Sigmoid colon (tissue), 7 donors: ENCODE results near the gene SPART. TPM values are rescaled to one million over a fixed set of nuclear protein-coding genes. Genes with fewer than 3 reads are reported as not detected.

Experiments
- DNase-seq: peaks from one replicate; pipeline ENCODE4 v3.0.0-alpha.2; 2019
- H3K27ac ChIP-seq, 4 donors: fragments of 200-600 bp; sonication (generic); one replicate each; pipeline ENCODE4 v1.5.1; 2016 to 2019; ENCODE audit warnings: mild to moderate bottlenecking in 1 of 4
- H3K27me3 ChIP-seq, 3 donors: fragments of 200-600 bp; sonication (generic); one replicate each; pipeline ENCODE4 v1.5.1; 2019; ENCODE audit warnings: mild to moderate bottlenecking in 1 of 3
- H3K36me3 ChIP-seq, 4 donors: fragments of 200-600 bp; sonication (generic); one replicate each; pipeline ENCODE4 v1.5.1; 2016 to 2019
- H3K4me1 ChIP-seq, 4 donors: fragments of 200-600 bp; sonication (generic); one replicate each; pipeline ENCODE4 v1.5.1; 2017 to 2019
- H3K4me3 ChIP-seq, 4 donors: fragments of 200-600 bp; sonication (generic); one replicate each; pipeline ENCODE4 v1.5.1; 2017 to 2019; ENCODE audit warnings: mild to moderate bottlenecking in 2 of 4, moderate library complexity in 1 of 4
- H3K9me3 ChIP-seq, 4 donors: fragments of 200-600 bp in 3 of 4; sonication (generic) in 3 of 4; one replicate each; pipeline versions ENCODE4 v1.5.1 to v1.6.1; 2013 to 2019
- CTCF ChIP-seq, 4 experiments: fragments of 450-650 bp in 3 of 4; fragments of 200-600 bp in 1 of 4; IDR thresholded peaks; one replicate each; pipeline ENCODE4 v1.5.1; 2016 to 2019; ENCODE audit warnings: antibody characterized with exemption in 4 of 4, mild to moderate bottlenecking in 3 of 4, moderate library complexity in 2 of 4
- EP300 ChIP-seq, 4 donors: sonication (generic); formaldehyde crosslinking; IDR thresholded peaks; one replicate each; pipeline ENCODE4 v1.6.1; 2017; ENCODE audit warnings: antibody characterized with exemption in 4 of 4
- POLR2A ChIP-seq, 2 donors: fragments of 450-650 bp; IDR thresholded peaks; one replicate each; pipeline ENCODE4 v1.6.1; 2016; ENCODE audit warnings: antibody characterized with exemption in 2 of 2, mild to moderate bottlenecking in 2 of 2, moderate library complexity in 2 of 2
- POLR2AphosphoS5 ChIP-seq, 4 donors: sonication (generic); formaldehyde crosslinking; IDR thresholded peaks; one replicate each; pipeline ENCODE4 v1.6.1; 2017; ENCODE audit warnings: antibody characterized with exemption in 4 of 4
- WGBS, 2 donors: extraction: QIAGEN DNeasy Blood & Tissue Kit; methylation state at CpG; one replicate each; pipeline ENCODE4 v1.1.7; 2013; 5-methylcytosine and 5-hydroxymethylcytosine counted together
- intact Hi-C: fragments of 100-400 bp; cut with DNase I; formaldehyde crosslinking; loops from one replicate; pipeline ENCODE4 v1.15.1; 2023
- polyA plus RNA-seq, 3 donors: library from polyadenylated mRNA; stranded (reverse); fragments of 200-250 nt; gene quantifications; one replicate each; pipeline ENCODE4 v1.2.3, GENCODE V29; 2013
- total RNA-seq, 4 donors: library from RNA; depleted of rRNA; stranded (reverse); fragments of >200 nt; gene quantifications; one replicate each; pipeline ENCODE4 v1.1.0, GENCODE V29; 2016
- donor health status: healthy with polysubstance abuse.
- donor health status: Bipolar disorder and iron deficiency.
- donor health status: healthy.

Gene SPART
- total RNA-seq (10 to 100 TPM; 83.2 to 99.9 (median 90.9) TPM), polyA plus RNA-seq (10 to 100 TPM in 2 of 3 donors, 1 to 10 TPM in 1; 4.6 to 13.8 (median 10.1) TPM)

- Histone ChIP-seq H3K9me3 (no peaks in the 10 kb centered on the region), H3K27ac (peak within 1 kb of the TSS; percentile 93 to 100 (median 99)), H3K4me3 (peak within 1 kb of the TSS; percentile 70 to 92 (median 86)), H3K36me3 (no peaks in the 10 kb centered on the region), H3K4me1 (peaks cover 0 to 44% (median 32%) of the 10 kb centered on the region in 4 donors), H3K27me3 (no peaks in the 10 kb centered on the region)
- intact Hi-C loops, result loop anchor here (2.0 to 5.0 kb wide), 5 partner anchors 51 to 471 kb away; partner anchors contain the start of gene RFXAP
- TF ChIP-seq POLR2AphosphoS5 (IDR thresholded peaks at IDR 0.05) (peak; percentile 65 to 91 (median 79)), CTCF (IDR thresholded peaks at IDR 0.05) (peak; percentile 92 to 95 (median 94)), POLR2A (IDR thresholded peaks at IDR 0.05) (peak in 1 of 2 donors; percentile 22), EP300 (IDR thresholded peaks at IDR 0.05) (no peak)
- WGBS, 2 donors, result 0 to 1% methylated on average over 86 of the region's 86 CpGs
- DNase-seq, result peak; percentile 97
Observed at GRCh38 chr13:36346222-36347083, at the start of gene SPART. TSS of gene SPART (minus strand) at chr13:36346394. CDS start at chr13:36335830, 10,564 bp downstream.

GRCh38 chr13:36395280-36395679 is 49.1 kb upstream of the SPART start:
- DNase-seq, result no peak
- H3K27me3 ChIP-seq, result no peaks in the 10 kb centered on the region
- WGBS, 2 donors, result 12 to 17% methylated on average over 2 of the region's 2 CpGs
- H3K36me3 ChIP-seq, result no peaks in the 10 kb centered on the region
- TF ChIP-seq CTCF (IDR thresholded peaks at IDR 0.05), result peak in 2 of 4 experiments; percentile 24 to 47
- TF ChIP-seq EP300 (IDR thresholded peaks at IDR 0.05), result no peak
- no peak for TF ChIP-seq POLR2AphosphoS5 (IDR thresholded peaks at IDR 0.05)
- TF ChIP-seq POLR2A (IDR thresholded peaks at IDR 0.05), result no peak
- H3K27ac ChIP-seq, result no peak overlapping the region
- H3K9me3 ChIP-seq, result no peaks in the 10 kb centered on the region
- H3K4me3 ChIP-seq, result no peak overlapping the region
- intact Hi-C loops, result loop anchor here (5.0 kb wide), 3 partner anchors 48 to 418 kb away; partner anchors contain the start of gene SPART
- H3K4me1 ChIP-seq, result no peaks in the 10 kb centered on the region

GRCh38 chr13:36385489-36385888 is 39.3 kb upstream of the SPART start:
- no peak for DNase-seq
- WGBS, 2 donors, result 67 to 84% methylated on average over 1 of the region's 1 CpG
- H3K36me3 ChIP-seq, result no peaks in the 10 kb centered on the region
- H3K4me3 ChIP-seq, result no peak overlapping the region
- TF ChIP-seq EP300 (IDR thresholded peaks at IDR 0.05) (no peak), POLR2A (IDR thresholded peaks at IDR 0.05) (no peak), CTCF (IDR thresholded peaks at IDR 0.05) (no peak)
- intact Hi-C loops, result no loop called here
- H3K4me1 ChIP-seq, result no peaks in the 10 kb centered on the region
- no peak overlapping the region for H3K27ac ChIP-seq
- no peaks in the 10 kb centered on the region for H3K27me3 ChIP-seq
- H3K9me3 ChIP-seq, result no peaks in the 10 kb centered on the region

- intact Hi-C loops, result no loop called here
- H3K27me3 ChIP-seq, result no peaks in the 10 kb centered on the region
- whole genome bisulfite sequencing, 2 donors, result 91 to 94% methylated on average over 3 of the region's 3 CpGs
- no peak overlapping the region for H3K27ac ChIP-seq
- no peaks in the 10 kb centered on the region for H3K9me3 ChIP-seq
- no peak overlapping the region for H3K4me3 ChIP-seq
- DNase-seq, result no peak
- H3K4me1 ChIP-seq, result no peaks in the 10 kb centered on the region
- H3K36me3 ChIP-seq, result no peaks in the 10 kb centered on the region
- TF ChIP-seq CTCF (IDR thresholded peaks at IDR 0.05), result no peak
- TF ChIP-seq EP300 (IDR thresholded peaks at IDR 0.05), result no peak
- no peak for TF ChIP-seq POLR2A (IDR thresholded peaks at IDR 0.05)
- no peak for TF ChIP-seq POLR2AphosphoS5 (IDR thresholded peaks at IDR 0.05)
Observed at GRCh38 chr13:36382030-36382429, 35.8 kb upstream of the SPART start.
